Fibroblast of mammary gland (primary cell): ENCODE measurements around the gene CSTPP1.
"Not testable (repeated sequence)": the region's sequence is repeated elsewhere in the genome, so short reads cannot be mapped to it uniquely, and the experiment has no call there.

Source experiments
- DNase-seq: peaks from one replicate; pipeline ENCODE4 v3.0.0-alpha.2; 2010; ENCODE audit warnings: low read depth
- H3K4me3 ChIP-seq: 2 replicates; pipeline ENCODE4 v1.5.1; 2011; ENCODE audit warnings: low read depth, mild to moderate bottlenecking, low read length, moderate library complexity; ENCODE audit not compliant: control insufficient read depth
- CTCF ChIP-seq: conservative IDR thresholded peaks from 2 replicates; pipeline ENCODE4 v1.5.1; 2011; ENCODE audit warnings: low read depth, low read length, inconsistent platforms; ENCODE audit not compliant: control insufficient read depth, insufficient read depth

The CSTPP1 gene

GRCh38 chr11:46984987-46985386, 48.4 kb downstream of the CSTPP1 start:
- H3K4me3 ChIP-seq: no peak overlapping the region
- DNase-seq: peak; percentile 51
- TF ChIP-seq CTCF: no peak

GRCh38 chr11:46987183-46987582, 50.6 kb downstream of the CSTPP1 start:
- no peak overlapping the region for H3K4me3 ChIP-seq
- no peak for TF ChIP-seq CTCF
- no peak for DNase-seq

- not testable (repeated sequence) for DNase-seq, H3K4me3 ChIP-seq
These were observed 53.4 kb downstream of the CSTPP1 start for GRCh38 chr11:46989810-46990487.

GRCh38 chr11:46991391-46991790, 54.8 kb downstream of the CSTPP1 start:
- TF ChIP-seq CTCF: no peak
- no peak overlapping the region for H3K4me3 ChIP-seq
- DNase-seq: no peak

- not testable (repeated sequence) for H3K4me3 ChIP-seq, DNase-seq
These were observed 55.8 kb downstream of the CSTPP1 start for GRCh38 chr11:46992386-46992785.

- not testable (repeated sequence) for DNase-seq
These were observed 61.2 kb downstream of the CSTPP1 start for GRCh38 chr11:46997796-46998195.

GRCh38 chr11:46999217-46999616, 62.7 kb downstream of the CSTPP1 start:
- no peak for TF ChIP-seq CTCF
- no peak overlapping the region for H3K4me3 ChIP-seq
- no peak for DNase-seq

More at GRCh38 chr11:46997796-46998195, 61.2 kb downstream of the CSTPP1 start:
- H3K4me3 ChIP-seq: not testable (repeated sequence)

- no peak for DNase-seq
- no peak for TF ChIP-seq CTCF
- no peak overlapping the region for H3K4me3 ChIP-seq
These were observed 63.5 kb downstream of the CSTPP1 start for GRCh38 chr11:47000033-47000432.
